Cardiac muscle cell (in vitro differentiated cells and primary cell): ENCODE data around the gene HMBS. TPM values are rescaled to one million over a fixed set of nuclear protein-coding genes. Genes with fewer than 3 reads are reported as not detected.

Experiments
- DNase-seq, 2 donors: peaks; one replicate each; pipeline versions ENCODE4 v3.0.0 to v3.0.0-alpha.2; 2010 to 2017; ENCODE audit warnings: low read depth in 1 of 2, low spot score in 1 of 2
- H3K27ac ChIP-seq: fragments of 200-600 bp; sonication (generic); 2 replicates; pipeline ENCODE4 v1.5.1; 2016
- H3K27me3 ChIP-seq: fragments of 200-600 bp; sonication (generic); 2 replicates; pipeline ENCODE4 v1.6.0; 2016; ENCODE audit warnings: control low read depth
- H3K36me3 ChIP-seq: fragments of 200-600 bp; sonication (generic); 2 replicates; pipeline ENCODE4 v1.5.1; 2016; ENCODE audit warnings: control low read depth
- H3K4me1 ChIP-seq: fragments of 200-600 bp; sonication (generic); 2 replicates; pipeline ENCODE4 v1.8.1; 2017; ENCODE audit warnings: low read depth, mild to moderate bottlenecking, mixed run types
- H3K4me3 ChIP-seq: fragments of 200-600 bp; sonication (generic); 2 replicates; pipeline ENCODE4 v1.5.1; 2016; ENCODE audit warnings: mild to moderate bottlenecking
- H3K9me3 ChIP-seq: fragments of 200-600 bp; sonication (generic); 2 replicates; pipeline ENCODE4 v1.5.1; 2017; ENCODE audit warnings: low read depth, mild to moderate bottlenecking, control low read depth
- polyA plus RNA-seq: library from polyadenylated mRNA; unstranded; fragments of >200 nt; fragmentation: Nextera tagmentation; extraction: Ambion mirVana; gene quantifications from 2 replicates; pipeline ENCODE4 v1.2.1, GENCODE V29; 2016
- total RNA-seq: library from RNA; depleted of rRNA; stranded (reverse); fragments of >200 nt; gene quantifications from 2 replicates; pipeline ENCODE4 v1.2.3, GENCODE V29; 2016
- TF ChIP-seq, protein P1 (sequence below): IDR thresholded peaks from 2 replicates; pipeline ENCODE4 v1.5.1; 2012; ENCODE audit warnings: low read depth, mild to moderate bottlenecking, low read length

The HMBS gene
- total and polyA plus RNA-seq, 2 experiments from 2014 or later: 9.6 to 92.9 TPM

GRCh38 chr11:119093942-119094815 lies 9.5 kb downstream of the HMBS start:
- Histone ChIP-seq H3K27ac (peak overlapping the region; percentile 93), H3K27me3 (no peaks in the 10 kb centered on the region), H3K4me1 (peaks cover 10% of the 10 kb centered on the region), H3K36me3 (peaks cover 33% of the 10 kb centered on the region), H3K9me3 (no peaks in the 10 kb centered on the region), H3K4me3 (peak overlapping the region; percentile 74)
- DNase-seq: peak; percentile 45 to 49
- TF ChIP-seq, protein P1, sequence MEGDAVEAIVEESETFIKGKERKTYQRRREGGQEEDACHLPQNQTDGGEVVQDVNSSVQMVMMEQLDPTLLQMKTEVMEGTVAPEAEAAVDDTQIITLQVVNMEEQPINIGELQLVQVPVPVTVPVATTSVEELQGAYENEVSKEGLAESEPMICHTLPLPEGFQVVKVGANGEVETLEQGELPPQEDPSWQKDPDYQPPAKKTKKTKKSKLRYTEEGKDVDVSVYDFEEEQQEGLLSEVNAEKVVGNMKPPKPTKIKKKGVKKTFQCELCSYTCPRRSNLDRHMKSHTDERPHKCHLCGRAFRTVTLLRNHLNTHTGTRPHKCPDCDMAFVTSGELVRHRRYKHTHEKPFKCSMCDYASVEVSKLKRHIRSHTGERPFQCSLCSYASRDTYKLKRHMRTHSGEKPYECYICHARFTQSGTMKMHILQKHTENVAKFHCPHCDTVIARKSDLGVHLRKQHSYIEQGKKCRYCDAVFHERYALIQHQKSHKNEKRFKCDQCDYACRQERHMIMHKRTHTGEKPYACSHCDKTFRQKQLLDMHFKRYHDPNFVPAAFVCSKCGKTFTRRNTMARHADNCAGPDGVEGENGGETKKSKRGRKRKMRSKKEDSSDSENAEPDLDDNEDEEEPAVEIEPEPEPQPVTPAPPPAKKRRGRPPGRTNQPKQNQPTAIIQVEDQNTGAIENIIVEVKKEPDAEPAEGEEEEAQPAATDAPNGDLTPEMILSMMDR: no peak

DNA sequence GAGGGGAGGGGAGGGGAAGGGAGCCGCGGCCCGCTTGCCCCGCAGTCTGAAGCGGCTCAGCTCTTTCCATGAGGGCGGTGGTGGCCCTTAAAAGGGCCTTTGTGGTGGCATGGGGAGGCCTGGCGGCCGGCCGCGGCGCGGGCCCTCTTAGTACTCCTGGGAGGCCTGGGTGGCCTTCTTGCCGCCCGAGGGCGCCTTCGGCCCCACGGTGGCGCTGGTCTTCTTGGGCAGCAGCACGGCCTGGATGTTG lies 10.1 kb downstream of the HMBS start:
- DNase-seq: peak; percentile 86 to 87
- H3K27ac ChIP-seq: peak overlapping the region; percentile 93

GRCh38 chr11:119095066-119095880 lies 10.6 kb downstream of the HMBS start:
- no peaks in the 10 kb centered on the region for H3K9me3 ChIP-seq

More for the DNA sequence above, 10.1 kb downstream of the HMBS start:
- Histone ChIP-seq H3K4me3 (peak overlapping the region; percentile 74), H3K9me3 (no peaks in the 10 kb centered on the region), H3K27me3 (no peaks in the 10 kb centered on the region), H3K4me1 (peaks cover 10% of the 10 kb centered on the region), H3K36me3 (peaks cover 32% of the 10 kb centered on the region)
- TF ChIP-seq, protein P1: peak; percentile 78

GRCh38 chr11:119099711-119100110 lies 15.0 kb downstream of the HMBS start:
- Histone ChIP-seq H3K27ac (no peak overlapping the region), H3K36me3 (peaks cover 22% of the 10 kb centered on the region), H3K9me3 (no peaks in the 10 kb centered on the region), H3K4me3 (no peak overlapping the region), H3K4me1 (peaks cover 10% of the 10 kb centered on the region), H3K27me3 (no peaks in the 10 kb centered on the region)
- TF ChIP-seq, protein P1: no peak
- no peak for DNase-seq

More at GRCh38 chr11:119095066-119095880, 10.6 kb downstream of the HMBS start:
- no peaks in the 10 kb centered on the region for H3K27me3 ChIP-seq
- H3K36me3 ChIP-seq: peaks cover 32% of the 10 kb centered on the region
- TF ChIP-seq, protein P1: no peak
- H3K4me3 ChIP-seq: peak overlapping the region; percentile 74
- peaks cover 12% of the 10 kb centered on the region for H3K4me1 ChIP-seq
- peak; percentile 99 to 100 for DNase-seq
- peak overlapping the region; percentile 93 for H3K27ac ChIP-seq

GRCh38 chr11:119100246-119100970 lies 15.7 kb downstream of the HMBS start:
- Histone ChIP-seq H3K27ac (peak overlapping the region; percentile 97), H3K9me3 (no peaks in the 10 kb centered on the region), H3K4me1 (peaks cover 10% of the 10 kb centered on the region), H3K36me3 (peaks cover 22% of the 10 kb centered on the region), H3K4me3 (peak overlapping the region; percentile 51), H3K27me3 (no peaks in the 10 kb centered on the region)
- TF ChIP-seq, protein P1: peak; percentile 54
- DNase-seq: peak in 1 of 2 donors; percentile 61
